ENCODE results near the gene SHCBP1L.

Gene SHCBP1L

DNA sequence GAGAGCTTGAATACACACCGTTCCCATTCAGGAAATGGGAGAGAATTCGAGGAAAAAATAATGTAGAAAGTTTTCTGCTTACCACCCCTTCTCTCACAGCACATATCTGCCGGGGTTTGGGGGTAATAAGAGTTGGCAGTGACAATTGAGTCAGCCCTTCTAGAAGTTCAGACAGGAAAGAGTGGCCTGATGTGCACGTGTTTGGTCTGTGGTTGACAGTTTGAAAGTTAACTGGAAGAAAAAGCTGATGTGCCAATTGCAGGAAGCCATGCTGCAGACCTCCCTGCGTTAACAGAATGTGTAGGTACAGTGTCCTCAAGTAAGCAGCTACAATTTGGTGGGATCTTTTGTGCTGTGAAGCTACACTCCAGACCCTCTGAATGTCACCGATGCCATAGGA, 63.0 kb downstream of the SHCBP1L start:
- intact Hi-C loops (cut with DNase I; ENCODE audit: low total_unique reads), result no loop called here
- DNase-seq, result no peak

GRCh38 chr1:182888736-182889531, 64.0 kb downstream of the SHCBP1L start:
- intact Hi-C loops (cut with DNase I; ENCODE audit: low total_unique reads), result no loop called here
- H3K4me3 ChIP-seq, result no peak overlapping the region
- TF ChIP-seq CTCF (IDR thresholded peaks at IDR 0.05), result no peak
- no peaks in the 10 kb centered on the region for H3K4me1 ChIP-seq
- H3K27ac ChIP-seq, result no peak overlapping the region
- no peak for DNase-seq
- H3K9me3 ChIP-seq, result no peaks in the 10 kb centered on the region
- no peaks in the 10 kb centered on the region for H3K27me3 ChIP-seq
- H3K36me3 ChIP-seq, result peaks cover 45 to 54% (median 50%) of the 10 kb centered on the region in 3 donors

More for the DNA sequence above, 63.0 kb downstream of the SHCBP1L start:
- no peaks in the 10 kb centered on the region for H3K9me3 ChIP-seq
- H3K27me3 ChIP-seq, result no peaks in the 10 kb centered on the region
- no peaks in the 10 kb centered on the region for H3K4me1 ChIP-seq
- peaks cover 34 to 43% (median 40%) of the 10 kb centered on the region in 3 donors for H3K36me3 ChIP-seq
- no peak for TF ChIP-seq CTCF (IDR thresholded peaks at IDR 0.05)
- no peak overlapping the region for H3K27ac ChIP-seq
- H3K4me3 ChIP-seq, result no peak overlapping the region

DNA sequence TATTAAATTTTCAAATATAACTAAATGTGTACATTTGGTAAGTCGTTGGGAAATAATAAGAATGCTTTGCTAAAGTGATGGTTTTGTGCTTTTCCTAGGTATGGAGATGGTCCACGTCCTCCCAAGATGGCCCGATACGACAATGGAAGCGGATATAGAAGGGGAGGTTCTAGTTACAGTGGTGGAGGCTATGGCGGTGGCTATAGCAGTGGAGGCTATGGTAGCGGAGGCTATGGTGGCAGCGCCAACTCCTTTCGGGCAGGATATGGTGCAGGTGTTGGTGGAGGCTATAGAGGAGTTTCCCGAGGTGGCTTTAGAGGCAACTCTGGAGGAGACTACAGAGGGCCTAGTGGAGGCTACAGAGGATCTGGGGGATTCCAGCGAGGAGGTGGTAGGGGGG, 66.0 kb downstream of the SHCBP1L start:
- Histone ChIP-seq H3K27ac (no peak overlapping the region), H3K9me3 (no peaks in the 10 kb centered on the region), H3K4me1 (no peaks in the 10 kb centered on the region), H3K36me3 (peaks cover 64 to 73% (median 70%) of the 10 kb centered on the region in 3 donors), H3K27me3 (no peaks in the 10 kb centered on the region), H3K4me3 (no peak overlapping the region)
- no peak for TF ChIP-seq CTCF (IDR thresholded peaks at IDR 0.05)
- DNase-seq, result no peak
- intact Hi-C loops (cut with DNase I; ENCODE audit: low total_unique reads), result no loop called here

GRCh38 chr1:182885591-182885990, 67.4 kb downstream of the SHCBP1L start:
- peaks cover 78 to 87% (median 84%) of the 10 kb centered on the region in 3 donors for H3K36me3 ChIP-seq
- H3K4me3 ChIP-seq, result no peak overlapping the region
- intact Hi-C loops (cut with DNase I; ENCODE audit: low total_unique reads), result no loop called here
- TF ChIP-seq CTCF (IDR thresholded peaks at IDR 0.05), result no peak
- no peaks in the 10 kb centered on the region for H3K4me1 ChIP-seq
- H3K9me3 ChIP-seq, result no peaks in the 10 kb centered on the region
- no peak for DNase-seq
- H3K27ac ChIP-seq, result no peak overlapping the region
- H3K27me3 ChIP-seq, result no peaks in the 10 kb centered on the region

DNA sequence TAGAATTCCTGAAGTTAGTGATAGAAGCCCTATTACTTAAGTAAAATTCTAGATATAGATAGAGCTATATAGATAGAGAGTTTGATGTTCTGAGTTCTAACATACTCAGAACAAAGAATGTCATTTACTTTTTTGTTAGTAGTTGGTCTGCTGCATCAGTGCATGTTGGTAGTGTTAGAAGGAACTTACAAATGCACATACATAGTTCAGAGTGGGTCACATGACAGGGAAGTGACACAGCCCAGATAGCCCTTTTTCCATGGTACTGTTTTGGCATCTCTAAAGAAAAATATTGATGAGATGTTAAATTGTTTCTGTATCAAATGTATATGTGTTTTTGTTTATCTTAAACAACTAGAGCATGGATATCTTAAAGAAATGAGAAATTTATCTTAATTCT, 68.1 kb downstream of the SHCBP1L start:
- H3K27me3 ChIP-seq, result no peaks in the 10 kb centered on the region
- DNase-seq, result no peak
- no peak overlapping the region for H3K27ac ChIP-seq
- H3K36me3 ChIP-seq, result peaks cover 85 to 94% (median 91%) of the 10 kb centered on the region in 3 donors
- intact Hi-C loops (cut with DNase I; ENCODE audit: low total_unique reads), result no loop called here
- no peaks in the 10 kb centered on the region for H3K9me3 ChIP-seq
- no peak overlapping the region for H3K4me3 ChIP-seq
- H3K4me1 ChIP-seq, result no peaks in the 10 kb centered on the region
- TF ChIP-seq CTCF (IDR thresholded peaks at IDR 0.05), result no peak

Measured in tibial artery (tissue), 4 donors.